Measurements from ENCODE around the gene ALDOB. TPM values are rescaled to one million over a fixed set of nuclear protein-coding genes. Genes with fewer than 3 reads are reported as not detected.

Gene ALDOB
- total and polyA plus RNA-seq, 2 donors (not counting 3 experiments of a cell fraction or from before 2014, with no cell fraction given) = not detected

DNA sequence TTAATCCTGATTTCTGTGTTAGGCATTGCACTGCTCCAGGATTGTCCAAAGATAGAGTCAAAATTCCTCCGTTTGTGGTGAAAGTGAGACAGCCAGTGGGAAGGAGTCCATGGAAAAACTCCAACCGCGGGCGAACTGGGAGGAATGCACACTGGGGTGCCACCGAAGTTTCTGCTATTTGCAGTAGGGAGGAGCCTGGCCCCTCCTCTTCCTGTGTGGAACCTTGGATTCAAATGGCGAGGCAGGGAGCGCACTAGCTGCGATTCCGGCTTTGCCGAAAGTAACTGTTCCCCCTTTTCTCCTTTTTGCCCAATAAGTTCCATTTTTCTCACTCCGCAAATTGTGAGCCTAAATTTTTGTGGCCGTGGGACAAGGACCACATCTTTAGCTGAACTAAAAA lies 60.0 kb downstream of the ALDOB start:
- Histone ChIP-seq H3K9me1 (replicated peaks; ENCODE audit: control insufficient read depth, extremely low read depth, insufficient read depth, low read length) (no peaks in the 10 kb centered on the region), H3K9ac (replicated peaks; ENCODE audit: extremely low read depth, insufficient read depth, low read length) (no peak overlapping the region), H3K4me1 (ENCODE audit: control insufficient read depth, extremely low read depth, insufficient read depth, low read length) (no peaks in the 10 kb centered on the region), H2AFZ (ENCODE audit: low read depth, low read length) (no peak overlapping the region), H3K4me2 (ENCODE audit: insufficient read depth, low read length) (no peak overlapping the region), H4K20me1 (replicated peaks; ENCODE audit: control insufficient read depth, extremely low read depth, insufficient read depth, low read length) (no peaks in the 10 kb centered on the region), H3K79me2 (ENCODE audit: control insufficient read depth, insufficient read depth, low read length) (no peaks in the 10 kb centered on the region), H3K4me3 (replicated peaks in 1 of 3; ENCODE audit: insufficient read depth in 1 of 3, low read depth in 1 of 3, low read length in 3 of 3) (no peak overlapping the region), H3K36me3 (ENCODE audit: control insufficient read depth in 2 of 2, extremely low read depth in 1 of 2, insufficient read depth in 2 of 2, low read length in 2 of 2) (no peaks in the 10 kb centered on the region), H3K27ac (ENCODE audit: insufficient read depth, low read depth, low read length) (no peak overlapping the region), H3K27me3 (ENCODE audit: control insufficient read depth in 2 of 2, insufficient read depth in 2 of 2, low read length in 2 of 2) (peaks cover 0 to 2% of the 10 kb centered on the region in 2 experiments), H3K9me3 (replicated peaks; ENCODE audit: control insufficient read depth, insufficient read depth, low read length) (no peaks in the 10 kb centered on the region)
- TF ChIP-seq MYC (IDR thresholded peaks at IDR 0.05; ENCODE audit: low read depth, low read length) = no peak
- TF ChIP-seq, protein P1, sequence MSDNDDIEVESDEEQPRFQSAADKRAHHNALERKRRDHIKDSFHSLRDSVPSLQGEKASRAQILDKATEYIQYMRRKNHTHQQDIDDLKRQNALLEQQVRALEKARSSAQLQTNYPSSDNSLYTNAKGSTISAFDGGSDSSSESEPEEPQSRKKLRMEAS (IDR thresholded peaks at IDR 0.05; ENCODE audit: insufficient read depth, insufficient read length) = no peak
- TF ChIP-seq JUN (IDR thresholded peaks at IDR 0.05; ENCODE audit: borderline replicate concordance, insufficient read depth, insufficient read length, low read depth) = no peak
- TF ChIP-seq POLR2A (IDR thresholded peaks at IDR 0.05; ENCODE audit: low read depth, low read length) = no peak
- TF ChIP-seq POLR2AphosphoS5 (IDR thresholded peaks at IDR 0.05; ENCODE audit: insufficient read depth, low read depth, low read length) = no peak
- TF ChIP-seq, protein P2, sequence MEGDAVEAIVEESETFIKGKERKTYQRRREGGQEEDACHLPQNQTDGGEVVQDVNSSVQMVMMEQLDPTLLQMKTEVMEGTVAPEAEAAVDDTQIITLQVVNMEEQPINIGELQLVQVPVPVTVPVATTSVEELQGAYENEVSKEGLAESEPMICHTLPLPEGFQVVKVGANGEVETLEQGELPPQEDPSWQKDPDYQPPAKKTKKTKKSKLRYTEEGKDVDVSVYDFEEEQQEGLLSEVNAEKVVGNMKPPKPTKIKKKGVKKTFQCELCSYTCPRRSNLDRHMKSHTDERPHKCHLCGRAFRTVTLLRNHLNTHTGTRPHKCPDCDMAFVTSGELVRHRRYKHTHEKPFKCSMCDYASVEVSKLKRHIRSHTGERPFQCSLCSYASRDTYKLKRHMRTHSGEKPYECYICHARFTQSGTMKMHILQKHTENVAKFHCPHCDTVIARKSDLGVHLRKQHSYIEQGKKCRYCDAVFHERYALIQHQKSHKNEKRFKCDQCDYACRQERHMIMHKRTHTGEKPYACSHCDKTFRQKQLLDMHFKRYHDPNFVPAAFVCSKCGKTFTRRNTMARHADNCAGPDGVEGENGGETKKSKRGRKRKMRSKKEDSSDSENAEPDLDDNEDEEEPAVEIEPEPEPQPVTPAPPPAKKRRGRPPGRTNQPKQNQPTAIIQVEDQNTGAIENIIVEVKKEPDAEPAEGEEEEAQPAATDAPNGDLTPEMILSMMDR (IDR thresholded peaks at IDR 0.05; ENCODE audit: extremely low read depth in 1 of 2, insufficient read depth in 1 of 2, low read depth in 1 of 2, low read length in 2 of 2) = no peak
- no peak for TF ChIP-seq EZH2 (IDR thresholded peaks at IDR 0.05; ENCODE audit: borderline replicate concordance, low read depth, low read length, severe bottlenecking)
- TF ChIP-seq FOS (IDR thresholded peaks at IDR 0.05; ENCODE audit: borderline replicate concordance, insufficient read depth, low read length) = no peak
- no peak for TF ChIP-seq GATA2 (IDR thresholded peaks at IDR 0.05; ENCODE audit: insufficient read depth, insufficient read length, low read depth, low read length)
- no peak for FAIRE-seq
- CTCF ChIA-PET = no interaction called here
- no peak for DNase-seq (ENCODE audit: low read depth, low spot score)
- intact Hi-C loops (cut with micrococcal nuclease) (no loop called here), dilution Hi-C loops (cut with MboI; ENCODE audit: extremely low pct_ligation_motif_present, low sequenced_read_pairs) (no loop called here)
- POLR2A ChIA-PET = no interaction called here
- BruUV-seq (replicated peaks) = no TSS peak
